Measurements from ENCODE around the gene VMP1.
"Not testable (repeated sequence)": the region's sequence is repeated elsewhere in the genome, so short reads cannot be mapped to it uniquely, and the experiment has no call there.

The VMP1 gene

GRCh38 chr17:59783221-59784047 is 76.0 kb downstream of the VMP1 start:
- no peak for DNase-seq

DNA sequence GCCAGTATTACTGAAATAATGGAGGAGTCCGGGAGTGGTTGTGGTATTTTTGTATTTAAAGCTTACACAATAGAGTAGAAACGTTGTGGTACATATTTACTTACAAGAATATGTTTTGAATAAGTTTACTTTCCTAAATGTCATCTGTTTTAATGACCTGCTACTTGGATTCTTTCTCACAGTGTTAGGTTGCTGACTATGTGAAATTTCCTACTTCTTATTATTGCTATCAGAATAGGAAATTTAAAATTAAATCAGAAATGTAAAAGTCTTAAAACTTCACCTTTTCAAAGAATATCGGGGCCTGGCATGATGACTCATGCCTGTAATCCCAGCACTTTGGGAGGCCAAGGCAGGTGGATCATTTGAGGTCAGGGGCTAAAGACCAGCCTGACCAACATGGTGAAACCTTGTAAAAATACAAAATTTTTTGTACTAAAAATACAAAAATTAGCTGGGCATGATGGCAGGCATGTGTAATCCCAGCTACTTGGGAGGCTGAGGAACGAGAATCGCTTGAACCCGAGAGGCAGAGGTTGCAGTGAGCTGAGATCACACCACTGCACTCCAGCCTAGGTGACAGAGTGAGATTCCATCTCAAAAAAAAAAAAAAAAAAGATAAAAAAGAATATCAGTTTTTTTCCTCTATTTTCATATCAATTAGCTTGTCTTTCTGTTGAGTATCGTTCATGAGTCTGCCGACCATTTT is 77.8 kb downstream of the VMP1 start:
- DNase-seq: no peak

GRCh38 chr17:59786213-59786535 is 78.7 kb downstream of the VMP1 start:
- DNase-seq: no peak

- DNase-seq: peak; percentile 100
Observed at GRCh38 chr17:59786536-59787319, 79.3 kb downstream of the VMP1 start.

DNA sequence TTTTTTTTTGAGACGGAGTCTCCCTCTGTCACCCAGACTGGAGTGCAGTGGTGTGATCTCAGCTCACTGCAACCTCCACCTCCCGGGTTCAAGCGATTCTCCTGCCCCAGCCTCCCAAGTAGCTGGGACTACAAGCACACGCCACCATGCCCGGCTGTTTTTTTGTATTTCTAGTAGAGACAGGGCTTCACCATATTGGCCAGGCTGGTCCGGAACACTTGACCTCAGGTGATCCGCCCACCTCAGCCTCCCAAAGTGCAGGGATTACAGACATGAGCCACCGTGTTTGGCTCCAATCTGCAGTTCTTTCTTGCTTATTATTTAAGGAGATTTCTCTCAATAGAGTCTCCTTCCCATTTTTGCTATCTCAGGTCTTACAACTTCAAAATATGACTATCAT is 82.4 kb downstream of the VMP1 start:
- not testable (repeated sequence) for DNase-seq

DNA sequence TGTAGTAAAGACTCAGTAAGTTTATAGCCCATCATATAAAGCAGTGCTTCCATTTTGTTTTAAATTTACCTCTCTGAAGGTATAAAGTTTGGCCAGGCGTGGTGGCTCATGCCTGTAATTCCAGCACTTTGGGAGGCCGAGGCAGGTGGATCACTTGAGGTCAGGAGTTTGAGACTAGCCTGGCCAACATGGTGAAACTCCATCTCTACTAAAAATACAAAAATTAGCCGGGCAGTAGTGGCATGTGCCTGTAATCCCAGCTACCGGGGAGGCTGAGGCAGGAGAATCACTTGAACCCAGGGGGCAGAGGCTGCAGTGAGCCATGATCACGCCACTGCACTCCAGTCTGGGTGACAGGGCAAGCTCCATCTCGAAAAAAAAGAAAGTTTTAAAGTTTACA is 83.0 kb downstream of the VMP1 start:
- not testable (repeated sequence) for DNase-seq

DNA sequence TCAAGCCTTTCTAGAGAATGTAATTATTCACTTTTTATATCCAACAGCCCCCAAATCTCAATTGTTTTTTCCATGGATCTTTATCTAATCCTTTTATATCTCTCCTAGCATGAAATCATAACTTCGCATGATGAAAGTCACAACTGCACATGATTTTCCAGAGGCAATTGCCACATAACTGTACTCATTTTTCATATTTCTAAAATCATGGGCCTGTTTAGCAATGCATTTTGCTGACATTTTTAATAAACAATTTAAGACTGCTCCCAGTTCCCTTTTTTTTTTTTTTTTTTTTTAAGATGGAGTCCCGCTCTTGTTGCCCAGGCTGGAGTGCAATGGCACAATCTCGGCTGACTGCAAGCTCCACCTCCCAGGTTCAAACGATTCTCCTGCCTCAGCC is 83.5 kb downstream of the VMP1 start:
- no peak for DNase-seq

GRCh38 chr17:59791603-59792457 is 84.4 kb downstream of the VMP1 start:
- DNase-seq: no peak

GRCh38 chr17:59792458-59792823 is 85.0 kb downstream of the VMP1 start:
- DNase-seq: not testable (repeated sequence)

DNA sequence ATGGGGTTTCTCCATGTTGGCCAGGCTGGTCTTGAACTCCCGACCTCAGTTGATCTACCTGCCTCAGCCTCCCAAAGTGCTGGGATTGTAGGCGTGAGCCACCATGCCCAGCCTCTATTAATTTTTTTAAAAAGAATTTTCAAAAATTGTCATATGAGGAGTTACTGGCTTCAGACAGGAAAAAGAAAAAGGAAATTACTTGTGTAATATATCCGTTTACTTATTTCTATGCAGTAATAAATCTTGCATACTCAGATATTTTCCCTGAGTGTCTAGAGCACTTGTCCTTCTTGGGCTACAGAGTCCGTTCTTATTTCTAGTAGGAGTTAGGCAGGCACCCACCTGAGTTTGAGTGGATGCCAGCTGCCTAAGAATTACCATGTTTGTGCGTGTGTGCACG is 85.8 kb downstream of the VMP1 start:
- no peak for DNase-seq

DNA sequence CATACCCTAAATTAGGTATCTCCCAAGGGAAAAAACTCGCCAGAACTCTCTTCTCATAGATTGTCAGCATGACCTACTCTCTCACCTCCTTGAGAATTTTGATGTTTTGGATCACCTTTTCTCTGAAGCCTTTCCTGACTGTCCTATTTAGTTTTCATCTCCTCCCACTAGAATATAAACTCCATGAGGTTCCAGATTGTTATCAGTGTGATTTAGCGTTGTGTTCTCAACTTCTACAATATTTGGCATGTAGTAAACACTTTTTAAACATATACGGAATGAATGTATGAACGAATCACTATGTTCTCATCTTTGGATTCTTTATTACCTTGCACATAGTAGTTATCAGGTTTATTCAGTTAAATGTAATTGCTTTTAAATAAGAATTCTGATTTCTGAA is 88.7 kb downstream of the VMP1 start:
- no peak for DNase-seq

GRCh38 chr17:59796785-59797205 is 89.3 kb downstream of the VMP1 start:
- no peak for DNase-seq

DNA sequence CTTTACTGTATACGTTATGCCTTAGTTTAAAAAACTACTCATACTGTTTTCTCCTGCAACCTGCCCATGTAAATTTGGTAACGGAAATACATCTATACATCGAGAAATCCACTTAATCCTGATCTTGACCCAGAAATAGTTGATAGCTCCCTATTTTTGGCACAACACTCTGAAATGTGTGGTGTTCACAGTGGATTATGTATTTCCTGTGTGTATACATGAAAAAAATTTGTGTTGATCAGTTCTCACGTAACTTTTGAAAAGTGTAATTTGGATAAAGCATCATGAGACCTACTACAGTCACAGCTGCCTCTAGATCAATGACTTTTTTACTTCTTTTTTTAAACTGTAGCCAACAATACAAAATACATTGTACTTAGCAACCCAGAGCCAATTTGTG is 90.7 kb downstream of the VMP1 start:
- DNase-seq: no peak

- no peak for DNase-seq
Observed at GRCh38 chr17:59800530-59800942, 93.1 kb downstream of the VMP1 start.

- DNase-seq: no peak
Observed at GRCh38 chr17:59802160-59802559, 94.7 kb downstream of the VMP1 start.

- DNase-seq: peak; percentile 46
Observed at GRCh38 chr17:59804901-59805465, 97.5 kb downstream of the VMP1 start.

- not testable (repeated sequence) for DNase-seq
Observed at GRCh38 chr17:59806322-59806721, 98.9 kb downstream of the VMP1 start.

GRCh38 chr17:59807892-59808509 is 100.5 kb downstream of the VMP1 start:
- DNase-seq: no peak

DNA sequence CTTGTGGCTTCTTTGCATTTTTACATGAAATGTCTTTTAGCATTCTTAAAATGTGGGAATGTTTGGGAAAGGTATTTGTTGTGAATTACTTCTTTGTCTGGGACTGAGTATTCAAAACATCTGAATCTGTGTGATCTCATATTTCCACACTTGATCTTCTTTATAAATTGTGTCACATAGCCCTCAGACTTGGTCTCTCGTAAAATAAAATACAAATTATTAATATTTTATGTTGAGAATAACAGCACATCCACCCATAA is 103.4 kb downstream of the VMP1 start:
- no peak for DNase-seq

- no peak for DNase-seq
Observed at GRCh38 chr17:59811209-59811608, 103.8 kb downstream of the VMP1 start.

- DNase-seq: peak; percentile 52
Observed at GRCh38 chr17:59812139-59812538, 104.7 kb downstream of the VMP1 start.

DNA sequence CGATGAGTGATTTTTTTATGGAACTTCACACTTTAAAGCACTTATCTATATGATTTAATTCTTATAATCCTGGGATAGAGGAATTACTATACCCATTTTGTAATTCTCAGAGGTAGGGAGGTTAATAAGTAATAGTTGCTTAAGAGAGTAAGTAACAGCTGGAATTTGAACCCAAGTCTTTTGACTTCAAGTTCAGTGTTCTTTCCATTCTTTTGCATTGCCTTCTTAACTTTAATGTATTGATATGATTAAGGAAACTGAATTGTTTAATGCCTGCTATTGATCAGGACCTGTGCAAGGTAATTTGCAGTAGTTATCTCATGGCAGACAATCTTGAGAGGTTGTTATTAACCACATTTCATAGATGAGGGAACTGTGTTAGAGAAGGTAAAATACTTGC is 106.8 kb downstream of the VMP1 start:
- no peak for DNase-seq

Measured in SIG-M5 (cell line).